GM18907 (cell line): ENCODE data around the gene PWP1.
"Not testable (repeated sequence)": the region's sequence is repeated elsewhere in the genome, so short reads cannot be mapped to it uniquely, and the experiment has no call there.

Experiments used
- ATAC-seq: cut with Tn5 transposase; IDR thresholded peaks from one replicate; pipeline ENCODE4 v1.9.1; 2021; ENCODE audit warnings: mild to moderate bottlenecking, moderate library complexity; ENCODE audit not compliant: unreplicated experiment

The PWP1 gene

DNA sequence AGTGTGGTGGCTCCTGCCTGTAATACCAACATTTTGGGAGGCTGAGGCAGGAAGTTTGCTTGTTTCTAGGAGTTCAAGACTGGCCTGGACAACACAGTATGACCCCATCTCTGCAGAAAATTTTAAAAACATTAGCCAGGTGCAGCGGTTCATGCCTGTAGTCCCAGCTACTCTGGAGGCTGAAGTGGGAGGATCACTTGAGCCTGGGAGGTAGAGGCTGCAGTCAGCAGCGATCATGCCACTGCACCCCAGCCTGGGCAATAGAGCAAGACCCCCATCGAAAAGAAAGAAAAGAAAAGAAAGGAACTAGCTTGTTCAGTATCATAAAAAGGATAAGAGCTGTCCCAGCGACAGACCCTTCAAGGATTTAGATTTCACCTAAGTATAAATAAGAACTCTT is 18.1 kb upstream of the PWP1 start:
- ATAC-seq, result no peak

DNA sequence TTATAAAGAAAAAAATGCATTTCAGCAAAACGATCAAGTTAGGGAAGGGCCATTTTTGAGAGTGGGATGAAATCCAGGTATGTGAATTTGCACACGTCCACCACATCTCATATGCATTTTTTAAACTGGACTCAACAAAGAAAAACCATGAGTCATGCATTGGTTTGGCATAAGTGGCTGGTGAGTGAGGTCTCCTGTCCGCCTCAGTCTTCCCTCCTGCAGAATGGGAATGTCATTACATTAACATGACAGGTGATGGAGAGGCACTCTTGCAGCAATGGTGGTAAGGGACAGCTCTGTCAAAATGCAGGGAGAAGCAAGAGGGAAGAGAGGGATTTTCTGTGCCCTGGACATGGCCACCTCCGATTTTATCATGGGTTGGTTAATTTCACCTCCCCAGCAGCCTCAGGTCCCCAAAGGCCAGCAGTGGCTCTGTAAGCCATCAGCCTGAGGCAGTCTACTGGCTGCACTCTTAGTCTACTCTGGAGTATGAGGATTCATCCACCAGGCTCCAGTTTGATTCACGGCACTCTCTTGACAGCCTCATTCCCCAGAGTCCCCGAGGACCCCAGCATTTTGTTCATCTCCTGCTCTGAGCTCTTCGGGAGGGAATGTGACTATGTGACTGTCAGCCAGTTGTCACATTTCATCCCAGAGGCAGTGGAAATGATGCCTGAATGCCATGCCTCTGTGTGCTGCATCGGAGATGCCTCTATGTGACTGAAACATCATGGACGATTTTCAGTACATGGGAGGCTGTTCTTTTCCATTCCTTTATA is 17.1 kb upstream of the PWP1 start:
- no peak for ATAC-seq

DNA sequence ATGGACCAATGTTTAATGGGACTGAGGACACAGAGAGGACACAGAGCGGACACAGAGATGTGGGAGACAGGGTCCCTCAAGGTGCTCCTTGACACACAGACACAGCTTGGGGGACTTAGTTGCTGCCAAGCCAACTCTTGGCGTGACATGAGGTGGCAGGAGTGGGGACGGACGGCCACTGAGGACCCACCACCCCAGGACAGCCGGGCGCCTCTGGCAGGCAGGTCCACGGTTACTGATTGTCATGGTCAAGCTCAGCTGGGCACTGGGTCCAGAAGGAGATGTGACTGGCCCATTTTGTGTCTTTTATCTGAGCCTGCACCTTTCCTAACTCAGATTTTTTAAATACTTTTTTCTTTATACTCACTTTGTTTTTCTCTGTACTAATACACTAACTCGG is 15.7 kb upstream of the PWP1 start:
- no peak for ATAC-seq

DNA sequence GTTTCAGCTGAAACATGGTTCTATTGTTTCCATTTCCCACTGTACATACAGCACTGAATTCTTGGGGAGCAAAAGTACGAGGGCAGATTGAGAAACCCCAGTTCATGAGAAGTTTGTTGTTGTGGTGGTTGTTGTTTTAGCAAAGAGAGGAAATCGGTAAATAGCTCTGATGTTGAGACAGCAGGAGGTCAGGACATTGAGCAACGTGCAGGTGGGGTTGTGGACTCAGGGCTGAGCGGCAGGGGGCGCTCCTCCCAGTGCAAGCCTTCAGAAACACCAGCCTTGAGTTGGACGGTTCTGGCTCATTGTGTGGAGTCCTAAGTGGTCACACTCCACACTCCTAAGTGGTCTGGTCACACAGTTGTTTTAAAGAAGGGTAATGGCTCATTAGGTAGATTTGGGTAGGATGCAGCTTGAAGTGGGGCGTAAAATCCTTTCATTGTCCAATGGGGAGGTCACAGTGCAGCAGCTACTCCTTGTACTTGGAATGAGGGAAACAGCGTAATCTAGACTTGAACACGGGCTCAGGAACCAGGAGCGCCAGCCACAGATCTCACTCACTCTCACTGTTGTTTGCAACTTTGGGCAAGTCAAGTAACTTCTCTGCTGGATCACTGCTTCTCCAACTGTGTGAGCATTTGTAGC is 14.5 kb upstream of the PWP1 start:
- ATAC-seq, result no peak

DNA sequence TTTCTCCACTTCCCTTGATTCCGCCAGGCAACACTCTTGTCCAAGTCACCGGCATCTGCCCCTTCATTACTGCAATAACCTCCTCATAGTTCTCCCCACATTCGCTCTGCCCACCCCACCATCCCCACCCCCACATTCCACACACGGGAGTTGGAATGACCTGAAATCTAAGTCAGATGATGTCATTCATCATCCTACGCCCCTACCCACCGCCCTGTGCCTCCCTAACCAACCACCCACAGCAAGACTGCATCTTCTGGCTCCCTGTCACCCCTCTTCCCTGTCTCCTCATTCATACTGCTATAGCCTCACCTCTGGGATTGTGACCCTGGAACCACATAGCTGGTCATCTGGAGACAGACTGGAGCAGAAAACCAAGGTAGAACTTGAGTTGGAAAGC is 7.9 kb upstream of the PWP1 start:
- no peak for ATAC-seq

DNA sequence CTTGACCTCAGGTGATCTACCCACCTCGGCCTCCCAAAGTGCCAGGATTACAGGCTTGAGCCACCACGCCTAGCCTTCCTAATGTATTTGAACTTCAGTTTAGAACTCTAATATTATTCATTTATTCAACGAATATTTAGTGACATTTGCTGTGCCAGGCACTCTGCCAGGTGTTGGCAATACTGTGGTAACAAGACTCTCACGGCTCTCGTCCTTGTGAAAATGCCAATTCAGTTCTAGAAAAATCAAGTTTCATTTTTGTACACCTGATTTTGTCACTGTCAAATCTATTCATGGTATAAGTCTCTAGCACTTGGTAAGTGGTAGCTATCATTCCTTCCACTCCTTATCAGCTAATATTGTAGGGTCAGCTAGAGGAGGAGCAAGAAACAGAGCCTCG is 6.3 kb upstream of the PWP1 start:
- ATAC-seq, result no peak

DNA sequence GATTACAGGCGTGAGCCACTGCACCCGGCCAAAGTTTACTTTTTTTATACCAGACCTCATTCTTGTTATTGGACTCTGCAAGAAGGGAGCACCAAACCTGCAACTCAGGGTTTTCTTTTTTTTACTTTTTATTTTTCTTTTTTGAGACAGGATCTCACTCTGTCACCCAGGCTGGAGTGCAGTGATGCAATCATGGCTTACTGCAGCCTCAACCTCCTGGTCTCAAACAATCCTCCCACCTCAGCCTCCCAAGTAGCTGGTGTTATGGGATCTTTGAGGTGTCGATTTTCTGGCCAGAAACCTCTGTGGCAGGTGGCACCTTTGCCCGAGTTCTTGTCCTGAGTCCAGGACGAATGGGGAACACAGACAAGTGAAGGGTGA is 4.2 kb upstream of the PWP1 start:
- no peak for ATAC-seq

DNA sequence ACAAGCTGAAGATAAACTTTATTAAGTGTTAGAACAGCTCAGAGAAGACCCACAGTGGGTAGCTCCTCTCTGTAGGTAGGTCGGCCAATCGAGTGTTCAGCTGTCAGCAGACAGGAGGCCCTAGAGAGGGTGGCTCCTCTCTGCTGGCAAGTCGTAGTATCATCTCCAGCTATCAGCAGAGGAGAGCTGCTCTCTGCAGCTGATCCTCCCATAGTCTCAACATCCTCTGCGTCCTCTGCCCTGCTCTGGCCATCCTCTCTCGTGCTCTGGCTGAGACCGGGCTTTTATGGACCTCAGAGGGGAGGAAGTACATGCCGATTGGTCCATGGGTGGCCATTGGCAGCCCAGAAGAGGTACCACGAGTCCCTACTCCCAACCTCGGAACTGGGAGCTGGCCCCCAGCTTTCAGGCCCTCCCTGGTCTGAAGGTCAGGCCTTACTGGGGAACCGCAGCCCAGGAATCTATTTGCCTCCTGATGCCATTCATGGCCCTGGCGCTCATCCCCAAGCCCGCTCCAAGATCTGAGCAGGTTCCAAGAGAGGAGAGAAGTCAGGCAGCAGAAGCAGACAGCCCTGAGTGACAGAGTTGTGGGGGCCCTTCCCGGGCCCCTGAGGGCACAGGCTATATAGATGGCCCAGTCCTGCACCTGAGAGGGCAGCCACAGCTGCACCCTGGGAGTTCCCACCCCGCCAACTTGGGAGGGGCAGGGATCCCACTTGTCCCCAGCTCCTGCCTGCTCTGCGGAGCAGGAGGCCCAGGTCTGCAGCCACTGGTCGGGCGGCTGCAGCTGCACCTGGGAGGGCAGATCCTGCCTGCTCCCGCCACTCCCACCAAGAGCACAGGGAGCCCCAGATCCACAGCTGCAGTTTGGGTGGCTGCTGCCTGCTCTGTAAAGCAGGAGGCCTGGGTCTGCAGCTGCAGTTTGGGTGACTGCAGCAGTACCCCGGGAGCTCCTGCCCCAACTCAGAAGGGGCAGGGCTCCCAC is 3.5 kb upstream of the PWP1 start:
- ATAC-seq, result no peak

DNA sequence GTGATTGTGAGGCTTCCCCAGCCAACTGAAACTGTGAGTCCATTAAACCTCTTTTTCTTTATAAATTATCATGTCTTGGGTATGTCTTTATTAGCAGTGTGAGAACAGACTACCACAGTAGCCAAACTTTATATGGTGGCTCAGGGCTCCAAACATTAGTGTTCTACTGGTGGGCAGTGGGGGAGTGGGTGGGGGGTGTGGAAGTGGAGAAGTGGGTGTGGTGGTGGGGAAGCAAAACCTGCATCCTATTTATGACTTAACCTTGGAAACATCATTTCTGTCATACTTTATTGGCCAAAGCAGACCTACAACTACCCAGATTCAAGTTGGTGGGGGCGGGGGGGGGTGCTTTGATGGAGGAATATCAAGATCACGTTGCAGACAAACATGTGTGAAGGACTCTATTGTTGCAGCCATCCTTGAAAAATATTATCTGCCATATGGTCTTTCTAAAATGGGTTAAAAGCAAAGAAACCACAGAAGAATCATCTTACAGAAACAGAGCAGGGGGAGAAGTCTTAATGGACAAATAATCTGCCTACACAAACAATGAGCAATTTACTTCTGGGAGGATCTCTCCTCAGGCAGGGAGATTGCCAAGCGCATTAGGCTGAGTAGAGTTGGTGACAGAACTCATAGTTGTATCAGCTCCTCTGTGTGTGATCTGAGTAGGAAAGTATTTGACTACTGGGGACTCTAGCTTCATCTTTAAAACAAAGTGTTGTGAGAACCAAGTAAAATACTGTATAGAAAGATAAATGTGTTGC is 1.4 kb upstream of the PWP1 start:
- ATAC-seq, result no peak

DNA sequence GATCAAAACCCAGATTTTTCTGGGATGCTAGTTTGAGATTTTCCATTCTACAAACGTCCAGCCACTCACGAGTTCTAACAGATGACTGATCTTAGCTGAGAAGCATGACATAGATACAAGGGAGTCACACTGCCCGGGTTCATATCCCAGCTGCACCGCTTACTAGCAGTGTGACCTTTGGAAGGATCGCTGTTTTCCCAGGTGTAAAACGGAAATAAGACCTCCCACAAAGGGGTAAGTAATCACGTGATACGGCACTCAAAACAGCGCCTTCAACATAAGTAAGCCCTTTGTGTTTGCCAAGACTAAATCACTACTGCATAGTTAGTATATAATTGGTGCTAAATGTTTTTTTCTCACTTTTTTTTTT is 624 bp upstream of the PWP1 start:
- ATAC-seq, result no peak

DNA sequence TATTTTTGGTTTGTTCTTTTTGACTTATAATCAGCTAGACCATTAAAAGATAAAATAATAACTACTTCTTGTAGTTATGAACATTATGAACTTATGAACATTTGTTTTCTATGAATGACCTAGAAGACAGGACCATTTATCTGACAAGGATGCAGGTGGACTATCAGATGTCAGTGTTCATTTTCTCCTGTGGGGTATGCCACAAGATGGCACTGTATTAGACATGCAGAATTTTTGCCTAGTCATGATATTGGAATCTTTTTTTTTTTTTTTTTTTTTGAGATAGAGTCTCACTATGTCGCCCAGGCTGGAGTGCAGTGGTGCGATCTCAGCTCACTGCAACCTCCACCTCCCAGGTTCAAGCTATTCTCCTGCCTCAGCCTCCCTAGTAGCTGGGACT is 10.2 kb downstream of the PWP1 start:
- ATAC-seq, result not testable (repeated sequence)

DNA sequence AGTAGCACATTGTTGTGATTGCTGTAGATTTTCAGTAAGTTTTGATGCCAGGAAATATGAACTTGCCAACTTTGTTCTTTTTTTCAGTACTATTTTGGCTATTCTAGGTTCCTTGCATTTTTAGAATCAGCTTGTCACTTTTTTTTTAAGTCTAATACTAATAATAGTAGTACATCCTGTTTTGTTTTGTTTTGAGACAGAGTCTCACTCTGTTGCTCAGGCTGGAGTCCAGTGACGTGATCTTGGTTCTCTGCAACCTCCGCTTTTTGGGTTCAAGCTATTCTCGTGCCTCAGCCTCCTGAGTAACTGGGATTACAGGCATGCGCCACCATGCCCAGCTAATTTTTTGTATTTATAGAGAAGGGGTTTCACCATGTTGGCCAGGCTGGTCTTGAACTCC is 16.5 kb downstream of the PWP1 start:
- no peak for ATAC-seq

DNA sequence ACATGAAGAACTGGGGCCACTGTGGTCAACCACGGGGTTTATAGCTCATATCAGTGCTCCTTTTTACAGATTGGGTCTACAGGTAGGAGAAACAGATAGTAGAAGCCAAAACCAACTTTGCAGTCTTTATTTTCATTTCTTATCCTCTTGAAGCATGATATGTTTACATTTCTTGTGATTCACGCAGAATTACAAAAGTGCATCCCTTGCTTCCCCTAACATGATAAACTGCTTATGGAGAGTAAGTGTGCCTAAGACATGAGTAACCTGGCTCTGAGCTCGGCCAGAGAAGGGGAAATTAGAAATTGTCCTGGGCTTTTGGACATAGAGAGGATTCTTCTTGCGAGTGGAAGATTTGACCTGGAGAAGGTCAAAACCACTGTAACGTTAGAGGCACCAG is 18.4 kb downstream of the PWP1 start:
- no peak for ATAC-seq

DNA sequence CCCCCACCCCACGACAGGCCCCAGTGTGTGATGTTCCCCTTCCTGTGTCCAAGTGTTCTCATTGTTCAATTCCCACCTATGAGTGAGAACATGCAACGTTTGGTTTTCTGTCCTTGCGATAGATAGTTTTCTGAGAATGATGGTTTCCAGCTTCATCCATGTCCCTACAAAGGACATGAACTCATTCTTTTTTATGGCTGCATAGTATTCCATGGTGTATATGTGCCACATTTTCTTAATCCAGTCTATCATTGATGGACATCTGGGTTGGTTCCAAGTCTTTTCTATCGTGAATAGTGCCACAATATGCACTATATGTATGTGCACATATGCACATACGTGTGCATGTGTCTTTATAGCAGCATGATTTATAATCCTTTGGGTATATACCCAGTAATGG is 19.9 kb downstream of the PWP1 start:
- not testable (repeated sequence) for ATAC-seq

DNA sequence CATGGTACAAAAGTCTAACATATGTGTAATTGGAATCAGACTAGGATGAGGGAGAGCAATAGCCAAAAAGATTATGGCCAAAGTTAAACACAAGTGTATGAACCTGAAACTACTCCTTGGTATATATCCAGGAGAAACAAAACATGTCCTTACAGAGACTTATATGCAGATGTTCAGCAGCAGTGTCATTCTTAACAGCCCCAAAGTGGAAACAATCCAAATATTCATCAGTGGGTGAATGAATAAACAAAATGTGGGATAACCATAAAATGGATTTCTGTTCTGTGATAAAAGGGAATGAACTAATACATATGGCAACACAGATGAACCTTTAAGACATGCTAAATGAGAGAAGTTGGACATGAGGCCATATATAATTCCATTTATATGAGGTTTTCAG is 30.2 kb downstream of the PWP1 start:
- no peak for ATAC-seq

DNA sequence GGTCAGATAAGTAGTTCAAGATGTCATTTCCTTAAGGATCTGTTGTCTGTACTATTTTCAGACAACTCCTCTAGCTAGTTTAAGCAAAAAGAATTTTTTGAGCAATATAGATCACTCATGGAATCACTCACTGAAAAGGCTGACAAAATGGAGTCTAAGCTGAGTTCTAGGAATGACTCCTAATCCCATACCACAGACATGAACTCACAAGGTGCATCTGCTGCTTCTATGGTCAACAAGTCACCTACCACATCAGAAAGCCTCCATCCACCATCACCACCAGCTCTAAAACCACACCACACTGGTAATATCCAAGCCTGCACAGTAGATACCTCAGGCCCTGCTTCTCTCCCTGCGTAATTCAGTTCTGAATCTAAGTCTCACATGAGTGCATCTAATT is 33.0 kb downstream of the PWP1 start:
- ATAC-seq, result no peak

DNA sequence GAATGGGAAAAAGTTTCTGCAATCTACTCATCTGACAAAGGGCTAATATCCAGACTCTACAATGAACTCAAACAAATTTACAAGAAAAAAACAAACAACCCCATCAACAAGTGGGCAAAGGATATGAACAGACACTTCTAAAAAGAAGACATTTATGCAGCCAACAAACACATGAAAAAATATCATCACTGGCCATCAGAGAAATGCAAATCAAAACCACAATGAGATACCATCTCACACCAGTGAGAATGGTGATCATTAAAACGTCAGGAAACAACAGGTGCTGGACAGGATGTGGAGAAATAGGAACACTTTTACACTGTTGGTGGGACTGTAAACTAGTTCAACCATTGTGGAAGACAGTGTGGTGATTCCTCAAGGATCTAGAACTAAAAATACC is 41.7 kb downstream of the PWP1 start:
- ATAC-seq, result not testable (repeated sequence)

DNA sequence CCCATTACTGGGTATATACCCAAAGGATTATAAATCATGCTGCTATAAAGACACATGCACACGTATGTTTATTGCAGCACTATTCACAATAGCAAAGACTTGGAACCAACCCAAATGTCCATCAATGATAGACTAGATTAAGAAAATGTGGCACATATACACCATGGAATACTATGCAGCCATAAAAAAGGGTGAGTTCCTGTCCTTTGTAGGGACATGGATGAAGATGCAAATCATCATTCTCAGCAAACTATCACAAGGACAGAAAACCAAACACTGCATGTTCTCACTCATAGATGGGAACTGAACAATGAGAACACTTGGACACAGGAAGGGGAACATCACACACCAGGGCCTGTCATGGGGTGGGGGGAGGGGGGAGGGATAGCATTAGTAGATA is 42.1 kb downstream of the PWP1 start:
- ATAC-seq, result not testable (repeated sequence)

DNA sequence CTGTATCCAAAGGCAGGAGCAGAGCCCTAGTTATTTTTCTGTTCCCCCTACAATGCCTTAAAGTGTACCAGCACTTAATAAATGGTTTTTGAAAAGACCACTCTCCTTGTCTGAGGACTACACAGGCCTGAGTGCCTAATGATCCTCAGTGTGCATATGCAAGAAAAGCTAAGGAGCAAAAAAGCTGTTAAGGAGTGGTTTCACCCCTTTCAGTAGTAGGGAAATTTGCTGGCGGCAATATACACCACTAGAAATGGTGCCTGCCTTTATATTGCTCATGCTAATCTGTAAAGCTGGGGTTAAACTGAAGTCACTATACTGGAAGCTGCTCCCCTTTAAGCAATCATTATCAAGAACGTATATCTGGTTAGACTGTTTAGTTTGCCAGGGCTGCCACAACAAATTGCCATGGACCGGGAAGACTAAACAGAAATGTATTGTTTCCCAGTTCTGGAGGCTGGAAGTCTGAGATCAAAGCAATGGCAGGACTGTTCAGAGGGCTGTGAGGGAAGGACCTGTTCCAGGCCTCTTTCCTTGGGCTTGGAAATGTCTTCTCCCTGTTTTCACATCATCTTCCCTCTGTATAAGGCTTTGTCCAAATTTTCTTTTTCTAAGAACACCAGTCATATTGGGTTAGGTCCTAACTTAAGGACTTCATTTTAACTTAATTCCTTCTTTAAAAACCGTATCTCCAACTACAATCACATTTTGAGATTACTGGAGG is 45.2 kb downstream of the PWP1 start:
- no peak for ATAC-seq

DNA sequence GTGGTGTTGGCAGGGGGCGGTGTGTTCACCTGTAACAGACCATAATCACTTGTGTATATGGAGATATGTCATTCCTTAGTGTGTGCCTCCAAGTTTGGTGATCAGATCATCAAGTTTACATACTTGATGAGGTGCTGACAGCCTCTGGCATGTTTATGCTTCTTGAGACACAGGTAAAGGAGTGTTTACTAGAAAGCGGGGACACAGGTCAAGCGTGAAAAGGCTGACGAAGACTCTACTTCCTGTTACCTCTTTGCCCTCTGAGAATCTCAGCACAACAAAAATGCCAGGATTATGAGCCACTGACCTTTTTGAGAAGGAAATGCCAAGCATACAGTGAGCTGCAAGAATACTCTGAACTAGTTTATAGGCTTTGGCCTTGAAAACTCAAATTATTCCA is 45.8 kb downstream of the PWP1 start:
- peak; percentile 56 for ATAC-seq
